HPDE6-E6E7 (cell line): ENCODE results near the gene ADAMTSL5.
"Not testable (repeated sequence)": the region's sequence is repeated elsewhere in the genome, so short reads cannot be mapped to it uniquely, and the experiment has no call there.

Experiments used
- DNase-seq: peaks from one replicate; pipeline ENCODE4 v3.0.0; 2011; ENCODE audit warnings: missing footprints; ENCODE audit errors: extremely low spot score

The ADAMTSL5 gene

DNA sequence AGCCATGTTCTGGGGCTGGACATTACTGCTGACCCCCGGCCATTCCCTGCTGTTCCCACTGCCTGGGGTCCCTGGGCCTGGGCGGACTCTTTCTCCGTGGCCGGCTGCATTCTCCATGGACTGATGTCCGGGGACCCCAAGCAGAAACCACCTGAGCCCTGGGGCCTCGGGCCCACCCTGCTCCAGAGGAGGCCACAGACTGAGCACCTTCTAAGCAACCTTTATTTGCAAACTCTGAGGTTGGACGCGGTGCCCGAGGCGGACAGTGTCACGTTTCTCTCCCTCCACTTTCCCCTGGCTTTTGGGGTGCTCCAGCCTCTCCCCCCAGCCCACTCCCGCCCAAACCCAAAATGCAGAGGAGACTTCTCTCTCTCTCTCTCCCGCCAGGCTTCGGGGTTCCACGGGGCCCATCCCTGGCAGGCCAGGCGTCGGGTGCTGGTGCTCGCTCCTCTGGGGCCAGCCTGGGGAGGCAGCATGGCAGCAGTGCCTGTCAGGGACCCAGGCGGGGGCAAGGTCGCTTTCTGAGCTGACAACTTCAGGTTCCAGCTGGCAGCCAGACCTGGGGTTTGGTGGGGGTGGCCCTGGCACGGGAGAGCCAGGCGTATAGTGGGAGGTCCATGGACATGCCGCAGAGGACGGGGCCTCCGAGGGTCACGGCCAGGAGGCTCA is 31.5 kb downstream of the ADAMTSL5 start:
- no peak for DNase-seq

DNA sequence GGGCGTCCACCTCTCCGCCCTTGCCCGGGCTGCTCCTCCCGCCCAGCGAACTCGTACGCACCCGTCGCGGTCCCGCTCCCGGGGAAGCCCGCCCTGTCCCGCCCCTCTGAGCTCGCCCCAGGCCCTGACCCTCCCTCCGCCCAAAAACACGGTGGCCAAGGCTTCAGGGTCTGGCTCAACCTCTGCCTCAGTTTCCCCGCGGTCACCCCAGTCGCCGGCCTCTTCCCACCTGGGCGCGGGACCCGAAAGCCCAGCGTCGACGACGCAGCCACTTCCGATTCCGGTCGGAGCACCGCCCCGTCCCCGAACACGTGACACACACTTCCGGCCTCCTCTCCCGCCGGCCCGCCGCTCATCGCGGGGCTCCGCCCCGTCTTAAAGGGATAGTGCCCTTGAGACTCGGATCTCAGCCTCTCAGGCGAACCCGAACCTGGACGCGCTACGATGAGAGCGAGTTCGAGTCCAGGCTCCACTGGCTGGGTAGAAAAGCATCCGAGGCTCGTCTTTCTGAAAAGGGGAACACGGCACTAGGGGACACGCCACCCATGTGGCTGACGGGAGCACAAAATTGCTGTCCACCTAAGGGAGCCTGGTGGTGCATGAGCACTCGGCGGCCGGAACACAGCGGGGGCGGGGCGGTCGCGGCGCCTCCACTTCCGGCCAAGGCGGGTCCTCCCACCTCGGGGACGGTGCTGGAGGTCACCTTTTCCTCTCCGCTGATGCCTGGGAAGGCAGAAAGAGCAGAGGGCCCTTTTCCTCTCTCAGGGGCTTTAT is 33.7 kb downstream of the ADAMTSL5 start, which contains the start of gene C19orf25:
Gene C19orf25 (minus strand): TSS at position 282 of the 774 bp plus-strand sequence. CDS start 312 bp downstream, outside the sequence.
- peak; percentile 88 for DNase-seq

DNA sequence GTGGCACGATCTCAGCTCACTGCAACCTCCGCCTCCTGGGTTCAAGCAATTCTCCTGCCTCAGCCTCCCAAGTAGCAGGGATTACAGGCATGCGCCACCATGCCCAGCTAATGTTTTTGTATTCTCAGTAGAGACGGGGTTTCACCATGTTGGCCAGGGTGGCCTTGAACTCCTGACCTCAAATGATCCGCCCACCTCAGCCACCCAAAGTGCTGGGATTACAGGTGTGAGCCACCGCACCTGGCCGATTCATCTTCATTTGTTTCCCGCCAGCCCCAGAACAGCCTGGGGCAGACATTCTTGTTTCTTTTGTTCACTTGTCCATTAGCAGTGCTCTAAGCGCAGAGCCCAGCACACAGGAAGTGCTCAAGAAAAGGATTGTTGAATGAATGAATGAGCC is 35.8 kb downstream of the ADAMTSL5 start:
- DNase-seq = not testable (repeated sequence)

GRCh38 chr19:1475751-1476437 is 36.9 kb downstream of the ADAMTSL5 start:
- DNase-seq = no peak

- DNase-seq = no peak
Measured at GRCh38 chr19:1474765-1475351, 38.0 kb downstream of the ADAMTSL5 start.

DNA sequence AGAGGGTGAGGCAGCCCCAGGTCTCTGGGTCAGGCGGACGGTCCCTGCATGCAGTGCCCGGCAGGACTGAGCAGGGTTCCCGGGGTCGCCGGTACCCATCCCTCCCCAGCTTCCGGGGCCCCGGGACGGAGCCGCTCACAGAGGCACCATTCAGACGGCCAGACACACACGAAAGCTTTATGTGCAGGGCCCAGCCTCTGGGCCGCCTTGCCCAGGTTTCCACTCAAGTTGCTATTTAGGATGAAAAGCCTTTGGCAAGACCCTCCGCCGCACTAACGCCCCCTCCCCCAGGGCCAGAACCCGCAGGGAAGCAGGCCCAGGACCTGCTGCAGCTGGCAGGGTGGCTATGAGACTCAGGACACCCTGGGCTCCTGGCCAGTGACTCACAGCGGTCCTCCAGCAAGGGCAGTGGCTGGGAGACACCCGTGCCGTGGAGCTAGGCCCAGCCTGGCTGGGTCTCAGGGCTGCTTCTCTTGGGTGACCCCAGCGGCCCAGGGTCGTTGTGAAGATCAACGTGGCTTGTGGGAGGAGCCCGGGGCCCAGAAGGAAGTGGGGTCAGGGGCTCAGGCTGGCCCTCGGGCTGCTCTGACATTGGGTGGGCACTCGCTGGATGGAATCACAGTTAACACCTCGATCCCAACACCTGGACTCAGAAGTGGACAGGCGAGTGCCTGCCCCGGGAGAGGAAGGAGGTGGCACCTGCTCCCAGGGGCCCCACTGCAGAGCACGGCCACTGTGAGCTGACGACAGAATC is 38.6 kb downstream of the ADAMTSL5 start:
- no peak for DNase-seq

DNA sequence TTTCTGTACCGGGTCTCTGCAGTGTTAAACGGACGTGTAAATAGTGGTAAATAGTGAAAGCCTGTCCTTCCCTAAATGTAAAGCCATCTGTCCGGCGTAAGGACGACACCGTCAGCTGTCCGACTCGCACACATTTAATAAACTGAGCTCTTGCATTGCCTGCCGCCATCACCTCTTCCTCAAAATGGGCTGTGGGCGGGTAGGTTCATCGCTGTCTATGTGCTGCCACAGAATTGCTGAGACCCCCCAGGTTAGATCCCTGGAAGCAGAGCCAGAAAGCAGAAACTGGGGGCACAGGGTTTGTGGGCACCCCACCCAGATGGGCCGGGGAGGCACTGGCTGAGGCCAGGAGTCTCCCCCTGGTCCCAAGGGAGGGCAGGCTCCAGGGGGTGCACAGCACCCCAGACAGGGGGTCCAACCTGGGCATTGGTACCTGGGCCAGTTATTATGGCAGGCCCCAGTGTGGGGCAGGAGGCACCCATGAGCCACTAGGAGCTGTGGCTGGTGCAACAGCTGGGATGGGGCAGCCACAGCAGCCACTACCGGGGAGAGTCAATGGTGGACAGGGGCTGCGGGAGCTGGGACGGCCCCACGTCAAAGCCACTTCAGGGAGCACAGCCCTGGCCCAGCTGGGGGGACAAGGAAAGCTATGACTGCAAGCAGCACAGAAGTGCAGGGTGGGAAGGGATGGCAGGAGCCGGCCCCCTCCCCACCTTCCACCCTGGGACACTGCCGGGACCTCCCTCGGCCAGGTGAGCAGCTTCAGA is 39.6 kb downstream of the ADAMTSL5 start:
- no peak for DNase-seq

GRCh38 chr19:1472231-1473084 is 40.4 kb downstream of the ADAMTSL5 start:
- DNase-seq = no peak

- DNase-seq = no peak
Measured at GRCh38 chr19:1471515-1472160, 41.2 kb downstream of the ADAMTSL5 start.

GRCh38 chr19:1471010-1471514 is 41.8 kb downstream of the ADAMTSL5 start:
- DNase-seq = no peak

- peak; percentile 69 for DNase-seq
Measured at GRCh38 chr19:1470305-1471009, 42.4 kb downstream of the ADAMTSL5 start.

- DNase-seq = no peak
Measured at GRCh38 chr19:1470055-1470304, 42.8 kb downstream of the ADAMTSL5 start.

DNA sequence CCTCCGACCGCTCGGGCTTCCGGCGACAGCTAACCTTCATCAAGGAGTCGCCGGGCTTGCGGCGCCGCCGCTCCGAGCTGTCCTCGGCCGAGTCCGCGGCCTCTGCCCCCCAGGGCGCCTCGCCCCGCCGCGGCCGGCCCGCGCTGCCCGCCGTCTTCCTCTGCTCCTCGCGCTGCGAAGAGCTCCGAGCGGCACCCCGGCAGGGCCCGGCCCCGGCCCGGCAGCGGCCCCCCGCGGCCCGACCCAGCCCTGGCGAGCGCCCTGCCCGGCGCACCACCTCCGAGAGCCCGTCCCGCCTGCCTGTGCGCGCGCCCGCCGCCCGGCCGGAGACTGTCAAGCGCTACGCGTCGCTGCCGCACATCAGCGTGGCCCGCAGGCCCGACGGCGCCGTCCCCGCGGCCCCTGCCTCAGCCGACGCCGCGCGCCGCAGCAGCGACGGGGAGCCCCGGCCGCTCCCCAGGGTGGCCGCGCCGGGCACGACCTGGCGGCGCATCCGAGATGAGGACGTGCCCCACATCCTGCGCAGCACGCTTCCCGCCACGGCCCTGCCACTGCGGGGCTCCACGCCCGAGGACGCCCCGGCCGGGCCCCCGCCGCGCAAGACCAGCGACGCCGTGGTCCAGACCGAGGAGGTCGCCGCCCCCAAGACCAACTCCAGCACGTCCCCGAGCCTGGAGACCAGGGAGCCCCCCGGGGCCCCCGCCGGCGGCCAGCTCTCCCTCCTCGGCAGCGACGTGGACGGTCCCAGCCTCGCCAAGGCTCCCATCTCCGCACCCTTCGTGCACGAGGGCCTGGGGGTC is 43.4 kb downstream of the ADAMTSL5 start:
- DNase-seq = no peak

DNA sequence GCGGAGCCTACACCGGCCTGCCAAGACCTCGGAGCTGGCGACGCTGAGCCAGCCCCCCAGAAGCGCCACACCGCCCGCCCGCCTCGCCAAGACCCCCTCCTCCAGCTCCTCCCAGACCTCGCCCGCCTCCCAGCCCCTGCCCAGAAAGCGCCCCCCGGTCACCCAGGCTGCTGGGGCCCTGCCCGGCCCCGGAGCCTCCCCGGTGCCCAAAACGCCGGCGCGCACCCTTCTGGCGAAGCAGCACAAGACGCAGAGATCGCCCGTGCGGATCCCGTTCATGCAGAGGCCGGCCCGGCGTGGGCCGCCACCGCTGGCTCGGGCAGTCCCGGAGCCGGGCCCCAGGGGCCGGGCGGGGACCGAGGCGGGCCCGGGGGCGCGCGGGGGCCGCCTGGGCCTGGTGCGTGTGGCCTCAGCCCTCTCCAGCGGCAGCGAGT is 44.0 kb downstream of the ADAMTSL5 start:
- DNase-seq = no peak

DNA sequence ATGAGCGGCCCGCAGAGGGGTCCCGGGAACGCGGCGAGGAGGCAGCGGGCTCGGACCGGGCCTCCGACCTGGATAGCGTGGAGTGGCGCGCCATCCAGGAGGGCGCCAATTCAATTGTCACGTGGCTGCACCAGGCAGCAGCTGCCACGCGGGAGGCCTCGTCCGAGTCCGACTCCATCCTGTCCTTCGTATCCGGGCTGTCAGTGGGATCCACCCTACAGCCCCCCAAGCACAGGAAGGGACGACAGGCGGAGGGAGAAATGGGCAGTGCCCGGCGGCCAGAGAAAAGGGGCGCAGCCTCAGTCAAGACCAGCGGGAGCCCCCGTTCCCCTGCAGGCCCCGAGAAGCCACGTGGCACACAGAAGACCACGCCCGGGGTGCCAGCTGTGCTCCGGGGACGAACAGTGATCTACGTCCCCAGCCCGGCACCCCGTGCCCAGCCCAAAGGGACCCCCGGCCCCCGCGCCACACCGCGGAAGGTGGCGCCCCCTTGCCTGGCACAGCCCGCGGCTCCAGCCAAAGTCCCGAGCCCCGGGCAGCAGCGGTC is 44.5 kb downstream of the ADAMTSL5 start:
- DNase-seq = no peak

DNA sequence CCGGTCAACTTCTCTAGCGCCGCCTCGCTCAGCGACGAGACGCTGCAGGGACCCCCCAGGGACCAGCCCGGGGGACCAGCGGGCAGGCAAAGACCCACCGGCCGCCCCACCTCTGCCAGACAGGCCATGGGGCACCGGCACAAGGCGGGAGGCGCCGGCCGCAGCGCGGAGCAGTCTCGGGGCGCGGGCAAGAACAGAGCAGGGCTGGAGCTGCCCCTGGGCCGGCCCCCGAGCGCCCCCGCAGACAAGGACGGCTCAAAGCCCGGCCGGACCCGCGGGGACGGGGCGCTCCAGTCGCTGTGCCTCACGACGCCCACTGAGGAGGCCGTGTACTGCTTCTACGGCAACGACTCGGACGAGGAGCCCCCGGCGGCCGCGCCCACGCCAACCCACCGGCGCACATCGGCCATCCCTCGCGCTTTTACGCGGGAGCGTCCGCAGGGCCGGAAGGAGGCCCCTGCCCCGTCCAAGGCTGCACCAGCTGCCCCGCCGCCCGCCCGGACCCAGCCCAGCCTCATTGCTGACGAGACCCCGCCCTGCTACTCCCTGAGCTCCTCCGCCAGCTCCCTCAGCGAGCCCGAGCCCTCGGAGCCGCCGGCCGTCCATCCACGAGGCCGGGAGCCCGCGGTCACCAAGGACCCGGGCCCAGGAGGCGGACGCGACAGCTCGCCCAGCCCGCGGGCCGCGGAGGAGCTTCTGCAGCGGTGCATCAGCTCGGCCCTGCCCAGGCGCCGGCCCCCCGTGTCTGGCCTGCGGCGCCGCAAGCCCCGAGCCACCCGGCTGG is 45.1 kb downstream of the ADAMTSL5 start:
- no peak for DNase-seq

DNA sequence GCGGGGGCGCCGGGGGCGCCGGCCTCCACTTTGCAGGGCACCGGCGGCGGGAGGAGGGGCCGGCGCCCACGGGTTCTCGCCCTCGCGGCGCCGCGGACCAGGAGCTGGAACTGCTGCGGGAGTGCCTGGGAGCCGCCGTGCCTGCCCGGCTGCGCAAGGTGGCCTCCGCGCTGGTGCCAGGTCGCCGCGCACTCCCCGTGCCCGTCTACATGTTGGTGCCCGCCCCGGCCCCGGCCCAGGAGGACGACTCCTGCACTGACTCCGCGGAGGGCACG is 45.7 kb downstream of the ADAMTSL5 start:
- DNase-seq = no peak
